ENCODE data around the gene BCL7C. TPM values are rescaled to one million over a fixed set of nuclear protein-coding genes. Genes with fewer than 3 reads are reported as not detected.

BCL7C gene
- total and polyA plus RNA-seq, 2 of the 8 experiments (the other 6 are each of a cell fraction or from before 2014, with no cell fraction given) = 8.6 to 17.2 TPM

GRCh38 chr16:30923554-30924075 lies 29.7 kb upstream of the BCL7C start, which contains the start of gene FBXL19 (continued):
- TF ChIP-seq RBBP5 (IDR thresholded peaks at IDR 0.05; ENCODE audit: borderline replicate concordance, low read depth, low read length) = 0 out of 2 replicates have a peak, but pooled peaks have one; percentile 3
- peak; percentile 62; the same call in 1 of the 2 replicates for TF ChIP-seq KDM1A (IDR thresholded peaks at IDR 0.05; ENCODE audit: borderline replicate concordance, low read length)
